ENCODE data around the gene CEP290.
"Not testable (repeated sequence)": the region's sequence is repeated elsewhere in the genome, so short reads cannot be mapped to it uniquely, and the experiment has no call there.

Gene CEP290

DNA sequence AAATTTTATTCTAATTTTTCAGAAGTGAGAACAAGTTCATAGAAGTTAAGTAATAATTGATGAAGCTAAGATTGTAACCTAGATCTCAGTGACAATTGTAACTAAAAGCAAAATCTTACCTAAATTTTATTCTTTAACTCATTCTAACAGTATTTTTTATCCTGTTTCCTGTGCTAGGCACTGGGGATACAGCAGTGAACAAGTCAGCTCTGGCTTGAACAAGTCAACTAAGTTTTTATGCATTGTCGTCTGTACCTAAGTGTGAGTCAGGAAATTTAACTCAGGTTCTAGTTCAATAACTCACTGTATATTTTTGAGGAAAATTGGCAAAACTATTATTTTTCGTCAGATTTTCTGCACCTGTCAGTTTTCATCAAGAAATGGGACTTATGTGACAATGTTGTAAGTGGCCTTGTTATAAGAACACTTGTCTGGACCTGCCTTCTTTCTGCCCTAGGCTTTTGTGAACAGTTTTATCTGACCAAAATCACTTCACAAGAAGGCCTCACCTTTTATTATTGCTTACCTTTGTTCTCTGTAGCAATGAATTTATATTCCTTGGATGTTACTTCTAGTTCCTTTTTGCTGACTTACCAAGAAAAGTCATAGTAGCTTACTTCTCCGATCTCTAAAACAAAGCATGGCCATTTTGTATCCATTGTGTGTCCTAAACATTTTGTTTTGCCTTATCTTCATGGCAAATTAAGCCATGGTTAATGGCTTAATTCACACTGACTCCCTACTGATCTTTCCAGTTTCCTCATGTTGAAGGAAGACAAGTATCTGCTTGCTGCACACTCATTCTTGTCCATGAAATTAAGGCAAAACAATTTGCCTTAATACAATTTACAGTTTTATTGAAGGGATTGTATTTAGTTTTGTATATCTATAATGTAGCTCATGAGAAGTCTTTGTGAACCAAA, 2.9 kb upstream of the CEP290 start:
- DNase-seq (ENCODE audit: low read depth in 4 of 4, low spot score in 1 of 4) = no peak

DNA sequence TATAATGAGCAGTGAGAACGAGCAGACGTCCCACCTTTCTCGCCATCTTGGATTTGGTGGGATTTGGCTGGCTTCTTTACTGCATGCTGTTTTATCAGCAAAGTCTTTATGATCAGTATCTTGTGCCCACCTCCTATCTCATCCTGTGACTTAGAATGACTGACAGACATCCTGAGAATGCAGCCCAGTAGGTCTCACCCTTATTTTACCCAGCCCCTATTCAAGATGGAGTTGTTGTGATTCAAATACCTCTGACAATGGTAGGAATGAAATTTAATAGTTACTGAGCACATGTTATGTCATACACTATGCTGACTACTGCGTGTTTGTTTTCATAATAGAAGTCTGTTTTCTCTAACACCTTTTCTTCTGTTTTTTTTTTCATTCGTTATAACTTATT, 2.1 kb upstream of the CEP290 start:
- DNase-seq (ENCODE audit: low read depth in 4 of 4, low spot score in 1 of 4) = no peak

DNA sequence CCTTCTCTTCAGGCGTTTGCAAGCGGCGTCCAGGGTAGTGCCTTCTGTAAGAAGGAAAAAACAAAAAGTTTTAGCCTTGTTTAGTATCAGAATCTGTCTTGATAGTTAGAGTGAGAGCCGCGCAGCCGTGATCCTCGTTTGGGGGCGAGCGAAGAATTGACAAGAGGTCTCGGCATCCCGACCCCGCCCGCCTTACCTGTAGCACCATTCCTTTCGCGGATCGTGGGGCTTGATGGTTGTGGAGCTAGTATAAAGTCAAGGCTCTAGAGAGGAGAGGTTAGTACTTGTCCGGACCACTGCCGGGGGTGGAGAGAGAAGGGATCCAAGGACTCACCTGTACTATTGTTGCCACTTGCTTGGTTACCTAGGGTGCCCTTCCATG, 713 bp upstream of the CEP290 start:
- DNase-seq (ENCODE audit: low read depth in 4 of 4, low spot score in 1 of 4) = peak in 3 of 4 experiments; percentile 3 to 9 (median 3)

DNA sequence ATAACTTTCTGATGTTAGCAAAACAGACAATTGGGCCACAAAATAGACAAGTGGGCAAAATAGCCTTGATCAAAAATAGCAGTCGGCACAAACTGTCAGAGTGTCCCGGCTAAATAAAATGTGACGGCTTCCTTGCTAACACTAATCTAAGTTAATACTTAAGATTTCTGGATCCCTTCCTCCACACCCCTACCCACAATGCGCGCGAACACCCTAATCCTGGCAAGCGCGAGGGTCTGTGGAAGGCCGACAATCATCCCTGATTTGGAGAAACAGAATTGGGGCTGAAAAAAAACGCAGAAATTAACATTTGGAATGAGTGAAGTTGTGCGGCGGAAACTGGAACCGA, 489 bp downstream of the CEP290 start:
- DNase-seq (ENCODE audit: low read depth in 4 of 4, low spot score in 1 of 4) = no peak

DNA sequence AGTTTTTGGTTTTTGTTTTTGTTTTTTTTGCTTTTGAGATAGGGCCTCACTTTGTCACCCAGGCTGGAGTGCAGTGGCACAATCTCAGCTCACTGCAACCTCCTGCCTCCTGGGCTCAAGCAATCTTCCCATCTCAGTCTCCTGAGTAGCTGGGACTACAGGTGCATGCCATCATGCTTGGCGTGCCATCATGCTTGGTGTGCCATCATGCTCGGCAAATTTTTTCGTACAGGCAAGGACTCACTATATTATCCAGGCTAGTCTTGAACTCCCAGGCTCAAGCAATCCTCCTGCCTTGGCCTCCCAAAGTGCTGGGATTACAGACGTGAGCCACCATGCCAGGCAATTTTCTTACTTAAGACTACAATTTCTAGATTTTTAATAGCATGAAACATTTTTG, 2.2 kb downstream of the CEP290 start:
- DNase-seq (ENCODE audit: low read depth in 4 of 4, low spot score in 1 of 4) = not testable (repeated sequence)

DNA sequence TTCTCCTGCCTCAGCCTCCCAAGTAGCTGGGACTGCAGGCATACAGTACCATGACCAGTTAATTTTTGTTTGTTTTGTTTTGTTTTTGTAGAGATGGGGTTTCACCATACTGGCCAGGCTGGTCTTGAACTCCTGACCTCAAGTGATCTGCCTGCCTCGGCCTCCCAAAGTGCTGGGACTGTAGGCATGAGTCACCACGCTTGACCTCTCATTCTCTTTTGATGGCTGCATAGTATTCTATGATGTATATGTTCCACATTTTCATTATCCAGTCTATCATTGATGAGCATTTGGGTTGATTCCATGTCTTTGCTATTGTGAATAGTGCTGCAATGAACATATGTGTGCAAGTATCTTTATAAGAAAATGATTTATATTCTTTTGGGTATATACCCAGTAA, 8.7 kb downstream of the CEP290 start:
- DNase-seq (ENCODE audit: low read depth in 4 of 4, low spot score in 1 of 4) = not testable (repeated sequence)

DNA sequence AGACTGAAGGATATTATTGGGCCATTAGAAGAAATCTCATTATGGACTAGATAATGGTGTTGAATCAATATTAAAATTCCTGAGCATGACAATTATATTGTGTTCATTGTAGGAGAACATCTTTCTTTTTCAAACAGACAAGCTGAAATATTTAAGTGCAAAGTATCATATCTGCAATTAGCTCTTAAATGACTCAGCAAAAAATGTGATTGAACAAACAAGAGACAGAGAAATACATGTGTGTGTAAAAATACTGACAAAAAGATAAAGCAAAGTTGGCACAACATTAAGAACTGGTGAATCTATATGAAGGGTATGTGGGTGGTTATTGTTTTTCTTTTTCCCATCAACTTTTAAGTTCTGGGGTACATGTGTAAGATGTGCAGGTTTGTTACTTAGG, 9.5 kb downstream of the CEP290 start:
- DNase-seq (ENCODE audit: low read depth in 4 of 4, low spot score in 1 of 4) = no peak

DNA sequence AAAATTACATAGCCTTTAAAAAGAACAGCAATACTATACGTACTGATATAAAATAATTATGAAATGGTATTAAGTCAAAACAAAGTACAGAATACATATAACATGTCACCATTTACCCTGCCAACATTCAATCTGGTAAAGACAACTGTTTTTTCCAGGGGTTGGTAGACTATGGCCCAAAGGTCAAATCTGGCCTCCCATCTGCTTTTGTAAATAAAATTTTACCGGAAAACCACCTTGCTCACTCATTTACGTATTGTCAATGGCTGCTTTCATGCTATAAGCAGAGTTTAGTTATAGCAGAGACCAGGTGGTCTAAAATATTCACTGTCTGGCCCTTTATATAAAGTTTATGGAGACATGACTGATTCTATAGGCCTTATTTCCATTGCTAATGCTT, 14.0 kb downstream of the CEP290 start:
- no peak for DNase-seq (ENCODE audit: low read depth in 4 of 4, low spot score in 1 of 4)

DNA sequence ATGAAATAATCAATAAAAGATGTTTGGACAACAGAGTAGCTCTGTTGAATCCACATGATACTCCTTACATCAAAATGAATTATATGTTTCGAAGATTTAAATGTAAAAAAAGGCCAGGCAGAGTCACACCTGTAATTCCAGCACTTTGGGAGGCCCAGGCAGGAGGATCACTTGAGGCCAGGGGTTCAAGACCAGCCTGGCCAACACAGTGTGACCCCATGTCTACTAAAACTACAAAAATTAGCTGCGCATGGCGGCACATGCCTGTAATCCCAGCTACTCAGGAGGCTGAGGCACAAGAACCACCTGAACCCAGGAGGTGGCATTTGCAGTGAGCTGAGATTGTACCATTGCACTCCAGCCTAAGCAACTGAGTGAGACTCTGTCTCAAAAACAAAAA, 14.8 kb downstream of the CEP290 start:
- DNase-seq (ENCODE audit: low read depth in 4 of 4, low spot score in 1 of 4) = no peak

DNA sequence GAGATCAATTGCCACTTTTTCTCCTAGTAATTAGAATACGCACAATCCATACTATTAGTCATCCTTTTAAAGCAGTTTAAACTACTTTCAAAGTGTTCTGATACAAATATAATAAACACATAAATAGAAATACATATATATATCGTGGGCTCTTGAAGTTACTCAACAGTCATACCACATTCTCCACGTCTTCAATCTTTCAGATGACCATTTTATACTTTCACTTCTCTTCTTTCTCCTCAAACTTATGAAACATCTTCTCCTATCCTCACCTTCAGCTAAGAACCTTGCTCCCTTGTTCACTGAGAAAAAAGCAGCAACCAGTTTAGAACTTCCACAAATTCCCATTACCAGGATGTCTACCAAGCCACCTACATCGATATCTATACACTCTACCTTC, 19.2 kb downstream of the CEP290 start:
- DNase-seq (ENCODE audit: low read depth in 4 of 4, low spot score in 1 of 4) = no peak

DNA sequence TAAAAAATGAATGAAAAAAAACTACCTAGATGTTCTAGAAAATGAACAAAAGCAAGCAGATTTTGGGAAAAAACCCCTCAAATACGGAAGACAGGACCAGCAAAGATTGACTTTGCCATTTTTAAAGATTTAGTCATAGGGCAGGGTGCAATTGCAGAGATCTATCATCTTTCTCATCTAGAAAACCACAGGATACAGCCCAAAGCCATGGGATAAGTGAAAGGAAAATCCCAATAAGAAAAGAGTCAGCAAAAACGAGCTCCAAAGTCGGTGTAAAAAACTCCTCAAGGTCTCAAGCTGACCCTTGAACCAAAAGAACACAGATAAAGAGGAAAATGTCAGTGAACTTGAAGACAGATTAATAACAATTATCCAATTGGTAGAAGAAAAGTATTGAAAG, 28.0 kb downstream of the CEP290 start:
- no peak for DNase-seq (ENCODE audit: low read depth in 4 of 4, low spot score in 1 of 4)

DNA sequence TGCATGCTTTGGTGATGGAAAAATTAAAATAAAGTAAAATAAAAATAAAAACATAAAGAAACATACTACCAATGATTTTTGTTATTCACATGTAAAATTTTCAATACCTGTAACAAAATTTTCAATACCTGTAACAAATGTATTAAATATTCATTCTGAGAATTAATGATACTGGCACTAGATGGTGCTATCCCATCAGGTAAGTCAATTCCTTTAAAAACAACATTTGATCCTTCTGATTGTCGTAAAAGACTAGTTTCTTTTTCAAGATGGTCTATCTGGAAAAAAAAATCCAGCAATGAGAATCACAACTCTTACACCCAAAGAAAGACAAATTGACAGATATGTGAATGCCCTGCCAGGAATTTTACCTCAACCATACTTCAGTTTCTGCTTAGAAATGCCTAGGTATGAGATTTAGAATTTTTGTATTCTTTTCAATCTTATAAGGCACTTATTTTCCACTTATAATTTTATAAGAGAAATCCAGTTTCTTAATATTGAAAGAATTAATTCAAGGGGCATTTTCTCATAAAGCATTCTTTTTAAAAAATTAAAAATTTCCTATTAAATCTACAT, 30.7 kb downstream of the CEP290 start:
- DNase-seq (ENCODE audit: low read depth in 4 of 4, low spot score in 1 of 4) = no peak

DNA sequence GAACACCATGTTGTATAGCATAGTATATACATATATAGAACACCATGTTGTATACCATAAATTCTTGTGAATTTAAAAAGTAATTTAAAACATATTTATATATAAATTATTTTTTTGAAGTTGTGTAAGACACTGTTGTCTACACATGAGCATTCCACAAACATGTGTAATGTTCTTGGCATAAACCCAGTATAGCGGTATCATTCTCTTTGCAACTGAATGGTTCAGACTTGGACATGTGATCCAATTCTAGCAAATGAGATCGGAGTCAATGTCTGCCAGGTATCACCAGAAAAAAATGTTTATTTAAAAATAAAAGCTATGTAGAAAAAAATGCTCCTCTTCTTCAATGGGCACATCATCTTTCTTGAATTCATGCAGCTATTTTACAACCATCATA, 33.9 kb downstream of the CEP290 start:
- DNase-seq (ENCODE audit: low read depth in 4 of 4, low spot score in 1 of 4) = no peak

DNA sequence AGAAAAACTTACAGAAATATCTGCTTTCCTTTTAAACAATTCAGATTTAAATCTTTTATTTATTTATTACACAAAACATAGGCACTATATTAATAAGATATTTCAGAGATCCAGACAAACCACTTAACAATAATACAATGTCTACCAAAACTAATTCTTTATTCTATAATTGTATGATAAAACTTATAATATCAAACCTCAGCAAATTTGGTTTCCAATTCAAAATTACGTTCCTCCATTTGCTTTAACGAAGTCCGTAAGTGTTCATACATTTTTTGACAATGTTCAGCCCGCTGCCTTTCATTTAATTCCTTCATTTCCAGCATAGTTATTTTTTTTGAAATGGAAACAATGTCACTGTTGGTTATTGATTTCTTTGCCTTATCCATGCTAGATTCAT, 48.3 kb downstream of the CEP290 start:
- no peak for DNase-seq (ENCODE audit: low read depth in 4 of 4, low spot score in 1 of 4)

DNA sequence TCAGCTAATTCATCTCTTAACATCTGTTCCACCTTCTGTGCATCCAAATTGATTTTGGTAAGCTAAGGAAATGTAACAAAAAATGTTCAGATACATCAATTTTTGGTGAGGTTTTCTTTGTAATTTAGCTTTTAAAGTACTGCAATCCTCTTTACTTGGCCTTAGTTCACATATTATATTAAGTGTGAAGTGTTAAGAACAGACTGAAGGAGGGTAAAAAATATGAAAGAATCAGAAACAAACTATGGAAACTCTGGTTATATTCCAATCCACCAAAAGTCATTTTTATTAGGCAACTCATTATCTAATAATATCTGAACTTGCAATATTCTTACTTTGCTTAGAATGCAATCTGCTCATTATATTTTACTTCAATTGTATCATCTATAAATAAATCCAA, 49.1 kb downstream of the CEP290 start:
- no peak for DNase-seq (ENCODE audit: low read depth in 4 of 4, low spot score in 1 of 4)

DNA sequence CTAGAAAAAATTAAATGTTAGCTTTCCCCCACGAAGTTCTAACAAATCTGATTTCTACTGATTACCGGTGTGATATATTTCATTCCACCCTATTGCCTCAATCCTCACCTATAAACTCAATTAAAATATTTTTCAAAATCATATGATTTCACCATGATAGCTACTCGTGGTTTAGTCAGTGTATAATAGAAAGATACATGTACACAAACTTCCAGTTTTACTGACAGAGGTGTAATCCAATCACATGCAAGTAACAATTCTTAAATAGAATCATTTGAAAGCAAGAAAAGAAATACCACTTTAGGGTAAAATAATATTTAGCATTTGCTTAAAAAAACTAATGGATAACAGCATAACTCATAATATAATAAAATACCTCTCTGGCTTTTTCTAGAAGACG, 57.7 kb downstream of the CEP290 start:
- DNase-seq (ENCODE audit: low read depth in 4 of 4, low spot score in 1 of 4) = no peak

DNA sequence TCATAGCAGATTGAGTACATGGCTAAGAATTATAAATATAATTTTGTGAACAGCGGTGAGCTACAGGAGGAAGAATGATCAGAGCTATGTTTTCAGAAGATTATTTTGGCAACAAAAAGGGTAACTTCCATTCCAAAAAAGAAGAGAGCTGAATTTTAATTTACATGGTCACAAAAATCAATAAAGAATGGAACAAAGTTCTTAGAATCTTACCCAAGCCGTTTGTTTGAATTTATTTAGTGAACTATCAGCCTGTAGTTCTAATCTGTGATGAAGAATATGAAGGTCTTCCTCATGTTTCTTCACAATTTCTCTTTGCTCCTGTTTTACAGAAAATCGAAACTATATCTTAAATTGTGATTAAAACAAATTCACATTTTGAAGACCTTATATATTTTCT, 58.3 kb downstream of the CEP290 start:
- DNase-seq (ENCODE audit: low read depth in 4 of 4, low spot score in 1 of 4) = no peak

DNA sequence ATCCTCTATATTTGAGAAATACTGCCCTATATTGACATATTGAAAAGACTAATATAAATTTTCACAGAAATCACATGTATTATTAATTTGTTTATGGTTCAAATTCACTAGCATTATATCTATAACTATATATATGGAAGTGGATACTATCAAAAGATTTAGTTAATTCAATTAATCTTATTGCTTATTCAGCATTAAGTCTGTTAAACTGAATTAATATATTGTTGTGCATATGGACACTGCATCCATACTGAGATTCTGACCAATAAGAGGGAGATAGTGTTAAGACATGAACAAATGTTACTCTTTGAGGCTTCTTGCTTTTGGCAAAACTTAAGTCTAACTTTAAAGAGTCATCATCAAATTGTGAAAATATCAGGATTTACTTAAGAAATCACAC, 60.6 kb downstream of the CEP290 start:
- DNase-seq (ENCODE audit: low read depth in 4 of 4, low spot score in 1 of 4) = no peak

DNA sequence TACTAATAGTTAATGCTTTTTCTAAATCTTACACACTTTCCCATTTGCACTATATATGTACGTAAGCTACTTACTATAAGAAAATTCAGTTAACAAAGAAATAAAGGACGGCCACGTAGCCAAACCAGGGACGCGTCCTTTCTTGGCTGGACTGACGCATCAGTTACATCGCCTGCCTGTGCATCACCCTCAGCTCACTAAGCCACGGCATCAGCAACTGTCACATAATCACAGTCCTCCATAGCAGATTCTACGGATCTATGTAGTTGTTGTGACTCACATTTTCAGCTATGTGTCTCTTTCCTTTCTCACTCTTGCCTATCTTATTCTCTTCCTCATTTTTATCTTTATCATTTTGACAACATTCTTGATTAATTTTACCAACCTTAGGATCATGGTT, 74.6 kb downstream of the CEP290 start:
- DNase-seq (ENCODE audit: low read depth in 4 of 4, low spot score in 1 of 4) = no peak

DNA sequence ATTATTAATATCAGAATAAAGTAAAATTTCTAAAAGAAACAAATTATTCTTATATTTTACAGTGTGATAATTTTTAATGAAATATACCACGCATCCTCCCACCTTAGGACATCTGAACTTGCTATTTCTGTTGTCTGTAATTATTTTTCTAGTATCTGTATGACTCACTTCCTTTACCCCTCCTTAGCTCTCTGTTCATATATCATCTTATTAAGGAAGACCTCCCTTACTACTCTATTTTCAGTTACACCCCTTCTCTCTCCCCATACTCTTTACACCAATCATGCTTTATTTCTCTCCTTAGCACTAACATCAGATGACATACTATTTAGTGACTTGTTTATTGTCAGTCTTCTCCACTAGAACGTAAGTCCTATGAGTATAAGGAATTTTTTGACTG, 78.5 kb downstream of the CEP290 start:
- no peak for DNase-seq (ENCODE audit: low read depth in 4 of 4, low spot score in 1 of 4)

DNA sequence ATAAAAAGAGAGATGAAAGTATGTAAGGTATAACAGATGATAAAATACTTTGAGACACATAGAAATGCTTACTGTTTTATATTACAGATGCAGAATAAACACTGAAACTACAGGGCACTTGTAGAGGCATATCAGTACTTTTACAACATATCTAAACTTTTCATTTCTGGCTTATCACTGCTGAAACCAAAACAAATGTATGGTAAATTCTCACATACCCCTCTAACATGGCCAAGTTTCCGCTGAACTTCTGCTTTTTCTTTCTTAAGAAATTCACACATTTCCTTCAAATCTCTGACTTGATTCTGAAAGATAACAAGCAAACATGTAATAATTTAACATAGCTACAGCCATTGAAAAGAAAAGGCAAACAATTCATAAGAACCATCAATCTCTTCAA, 79.4 kb downstream of the CEP290 start:
- DNase-seq (ENCODE audit: low read depth in 4 of 4, low spot score in 1 of 4) = no peak

DNA sequence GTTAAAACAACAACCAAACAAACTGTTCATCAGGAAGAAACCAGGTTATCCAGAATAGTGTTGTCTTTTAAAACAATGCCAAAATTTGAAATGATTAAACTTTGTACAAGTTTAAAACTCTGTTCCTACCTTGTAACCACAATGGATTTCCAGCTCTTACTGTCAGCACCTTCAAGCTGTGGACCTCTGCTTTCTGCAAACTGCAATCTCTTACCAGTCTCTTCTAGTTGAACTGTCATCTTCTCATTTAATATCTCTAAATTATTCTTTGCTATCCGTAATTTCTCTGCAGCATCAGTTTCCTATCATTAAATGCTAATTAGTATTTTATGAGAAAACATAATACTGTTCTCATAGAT, 83.2 kb downstream of the CEP290 start:
- no peak for DNase-seq (ENCODE audit: low read depth in 4 of 4, low spot score in 1 of 4)
